Hindlimb muscle (tissue), 1 donor: ENCODE results near the gene SMIM10L2A. TPM values are rescaled to one million over a fixed set of nuclear protein-coding genes. Genes with fewer than 3 reads are reported as not detected.
"Not testable (repeated sequence)": the region's sequence is repeated elsewhere in the genome, so short reads cannot be mapped to it uniquely, and the experiment has no call there.

Experiments
- DNase-seq: peaks from one replicate; pipeline ENCODE4 v3.0.0-alpha.2; 2013
- polyA plus RNA-seq: library from polyadenylated mRNA; unstranded; fragments of 120-200 nt; gene quantifications from one replicate; pipeline ENCODE4 v1.2.1, GENCODE V29; 2013; ENCODE audit not compliant: insufficient read length

The SMIM10L2A gene
- polyA plus RNA-seq, 1 donor: 2.6 TPM

DNA sequence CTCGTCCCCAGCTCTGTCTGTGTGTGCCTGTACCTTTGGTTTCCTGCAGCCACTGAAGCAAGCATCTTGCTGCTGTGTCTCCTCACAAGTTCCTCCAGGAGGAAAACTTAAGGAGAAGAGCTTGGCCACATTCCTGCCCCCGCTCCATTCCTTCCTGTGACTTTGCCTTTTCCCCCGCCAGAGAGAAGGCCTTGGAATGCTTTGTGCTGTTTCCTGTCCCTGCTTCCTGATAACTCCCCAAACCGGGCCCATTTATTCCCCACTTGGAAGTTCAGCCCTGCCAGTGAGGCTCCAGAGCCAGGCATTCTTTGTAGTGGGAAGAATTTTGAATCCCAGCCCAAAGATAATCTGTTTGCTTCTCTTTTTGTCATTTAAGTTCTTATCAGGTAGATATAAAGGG lies 33.1 kb downstream of the SMIM10L2A start:
- no peak for DNase-seq

DNA sequence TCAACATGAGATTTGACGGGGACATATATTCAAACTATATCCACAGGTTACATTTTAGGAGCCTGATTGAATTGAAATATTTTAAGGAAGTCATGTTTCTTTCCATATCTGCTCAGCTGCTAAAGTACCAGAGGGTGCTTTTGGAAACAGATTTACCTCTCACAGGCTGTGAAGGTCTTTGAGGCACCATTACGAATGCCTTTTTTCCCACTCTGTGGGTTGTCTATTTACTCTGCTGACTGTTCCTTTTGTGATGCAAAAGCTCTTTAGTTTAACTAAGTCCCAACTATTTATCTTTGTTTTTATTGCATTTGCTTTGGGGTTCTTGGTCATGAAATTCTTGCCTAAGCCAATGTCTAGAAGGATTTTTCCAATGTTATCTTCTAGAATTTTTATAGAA lies 40.0 kb downstream of the SMIM10L2A start:
- not testable (repeated sequence) for DNase-seq

DNA sequence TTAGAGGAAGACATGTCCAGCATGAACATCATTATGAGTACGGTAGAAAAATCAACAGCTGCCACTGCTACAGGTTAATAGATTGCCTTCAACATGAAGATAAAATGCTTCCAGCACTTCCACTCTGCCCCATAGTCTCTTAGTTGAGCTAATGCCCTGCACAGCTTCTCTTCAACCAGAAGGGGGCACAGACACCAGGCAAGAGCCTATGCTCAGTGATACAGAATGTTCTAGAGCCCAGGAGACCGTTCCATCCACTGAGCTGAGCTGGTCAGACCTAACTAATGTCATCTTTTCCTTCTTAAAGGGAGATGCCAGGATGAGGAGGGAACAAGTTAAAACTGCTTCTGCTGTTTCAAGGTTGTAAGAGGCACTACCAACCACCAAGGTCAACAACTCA lies 42.2 kb downstream of the SMIM10L2A start:
- no peak for DNase-seq

GRCh38 chrX:135476378-135476777 lies 54.6 kb downstream of the SMIM10L2A start:
- DNase-seq: no peak

DNA sequence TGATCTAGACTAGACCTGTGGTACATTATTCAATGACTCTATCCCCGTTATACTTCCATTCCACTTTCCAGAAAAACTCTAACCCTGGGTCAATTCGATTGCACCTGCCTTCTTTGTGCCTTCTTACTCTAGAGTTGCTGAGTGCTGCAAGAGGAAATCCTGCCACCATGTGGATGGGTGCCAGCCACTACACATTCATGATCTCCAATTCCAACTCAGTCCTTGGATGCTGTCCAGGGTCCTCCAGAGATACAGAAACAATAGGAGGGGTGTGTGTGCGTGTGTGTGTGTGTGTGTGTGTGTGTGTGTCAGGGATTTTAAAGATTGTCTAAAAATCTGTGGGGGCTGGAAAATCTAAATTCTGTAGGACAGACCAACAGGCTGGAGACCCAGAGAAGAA lies 55.8 kb downstream of the SMIM10L2A start:
- peak; percentile 23 for DNase-seq

Other genes starting within 250 kb of the SMIM10L2A start
- not detected for gene ETDA, start 169.9 kb upstream of the SMIM10L2A start, polyA plus RNA-seq
- not detected for gene ETDC, start 112.5 kb upstream of the SMIM10L2A start, polyA plus RNA-seq
- 16.7 TPM for gene ZNF75D, start 77.8 kb upstream of the SMIM10L2A start, polyA plus RNA-seq
- gene ZNF449, start 77.1 kb upstream of the SMIM10L2A start, polyA plus RNA-seq: 10.8 TPM
- 8.7 TPM for gene INTS6L, start 98.7 kb downstream of the SMIM10L2A start, polyA plus RNA-seq